Measurements from ENCODE around the gene PPIF.

PPIF gene

DNA sequence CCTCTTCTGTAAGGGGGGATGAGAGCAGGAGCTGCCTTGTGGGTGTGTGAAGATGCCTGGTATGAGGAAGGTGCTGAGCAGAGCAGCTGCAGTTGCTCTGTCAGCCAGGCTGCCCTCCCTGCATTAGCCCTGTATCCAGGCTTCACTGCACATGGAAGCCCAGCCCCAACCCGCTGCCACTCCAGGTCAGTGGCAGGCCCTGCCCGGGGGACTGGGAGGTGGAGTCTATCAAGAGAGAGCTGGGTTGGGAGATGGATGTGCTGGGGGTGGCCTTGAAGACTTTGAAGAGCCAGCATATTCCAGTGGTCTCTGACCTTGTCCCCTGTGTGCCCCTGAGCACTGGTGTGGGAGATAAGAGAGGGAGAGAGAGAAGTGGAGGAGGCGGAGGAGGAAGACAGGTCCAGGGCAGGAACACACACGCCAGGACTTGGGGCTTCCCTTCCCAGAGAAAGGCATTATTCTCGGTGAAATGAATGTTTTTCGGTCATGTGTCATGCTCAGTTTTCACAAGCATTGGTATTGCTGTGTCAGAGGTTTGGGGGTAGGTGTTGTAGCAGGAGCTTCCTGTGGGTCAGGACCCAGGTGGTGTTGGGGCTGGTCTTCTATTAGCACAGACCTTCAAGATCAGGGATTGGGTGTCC is 2.6 kb downstream of the PPIF start:
- DNase-seq: no peak

DNA sequence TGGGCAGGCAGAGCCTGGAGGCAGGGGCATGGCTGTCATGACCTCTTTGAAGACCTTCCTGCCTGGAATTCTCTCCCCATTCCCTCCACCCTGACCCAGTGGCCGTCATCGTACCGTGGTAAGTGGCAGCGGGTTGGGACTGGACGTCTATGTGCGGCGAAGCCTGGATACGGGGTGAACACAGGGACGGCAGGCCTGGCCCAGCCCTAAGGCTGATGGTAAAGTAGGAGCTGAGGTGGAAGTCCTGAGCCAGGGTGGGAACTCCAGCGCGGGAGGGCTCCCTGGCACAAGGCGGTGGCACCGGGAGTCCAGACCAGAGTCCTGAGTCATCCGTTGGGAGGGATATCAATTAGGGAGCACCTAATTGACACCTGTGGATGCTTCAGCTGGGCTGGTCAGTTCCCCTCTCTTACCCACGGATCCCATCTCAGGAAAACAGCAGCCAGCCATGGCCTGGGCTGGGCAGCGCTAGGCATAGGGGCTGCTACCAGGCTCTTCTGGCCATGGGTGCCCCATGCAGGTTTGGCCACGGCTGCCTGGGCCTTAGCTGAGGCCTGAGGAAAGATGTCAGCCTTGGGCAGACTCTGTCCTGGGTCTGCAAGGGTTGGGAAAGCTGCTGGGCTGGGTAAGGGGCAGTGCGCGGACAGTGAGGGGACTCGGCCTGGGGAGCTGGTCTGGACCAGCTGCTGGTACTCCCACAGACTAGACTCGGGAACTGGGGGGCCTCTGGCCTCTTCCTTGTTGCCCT is 3.3 kb downstream of the PPIF start:
- no peak for DNase-seq

DNA sequence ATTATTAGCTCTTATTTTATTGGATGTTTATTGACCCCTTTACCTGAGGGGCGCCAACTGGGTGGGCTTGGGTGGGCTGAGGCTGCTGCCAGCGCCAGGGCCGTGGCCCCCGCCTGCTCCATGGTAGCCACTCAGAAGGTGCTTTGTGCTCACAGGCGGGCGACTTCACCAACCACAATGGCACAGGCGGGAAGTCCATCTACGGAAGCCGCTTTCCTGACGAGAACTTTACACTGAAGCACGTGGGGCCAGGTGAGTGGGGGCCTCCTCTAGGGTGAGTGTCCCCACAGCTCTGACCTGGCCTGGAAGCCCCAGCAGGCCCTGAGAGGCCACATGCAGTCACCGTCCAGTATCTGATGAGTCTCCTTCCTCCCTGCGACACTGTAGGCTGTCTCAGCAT is 4.1 kb downstream of the PPIF start:
- no peak for DNase-seq

- DNase-seq: no peak
Measured at GRCh38 chr10:79352035-79352877, 5.0 kb downstream of the PPIF start.

GRCh38 chr10:79353000-79353406 is 5.7 kb downstream of the PPIF start:
- no peak for DNase-seq

DNA sequence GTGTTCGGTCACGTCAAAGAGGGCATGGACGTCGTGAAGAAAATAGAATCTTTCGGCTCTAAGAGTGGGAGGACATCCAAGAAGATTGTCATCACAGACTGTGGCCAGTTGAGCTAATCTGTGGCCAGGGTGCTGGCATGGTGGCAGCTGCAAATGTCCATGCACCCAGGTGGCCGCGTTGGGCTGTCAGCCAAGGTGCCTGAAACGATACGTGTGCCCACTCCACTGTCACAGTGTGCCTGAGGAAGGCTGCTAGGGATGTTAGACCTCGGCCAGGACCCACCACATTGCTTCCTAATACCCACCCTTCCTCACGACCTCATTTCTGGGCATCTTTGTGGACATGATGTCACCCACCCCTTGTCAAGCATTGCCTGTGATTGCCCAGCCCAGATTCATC is 6.5 kb downstream of the PPIF start:
- no peak for DNase-seq

DNA sequence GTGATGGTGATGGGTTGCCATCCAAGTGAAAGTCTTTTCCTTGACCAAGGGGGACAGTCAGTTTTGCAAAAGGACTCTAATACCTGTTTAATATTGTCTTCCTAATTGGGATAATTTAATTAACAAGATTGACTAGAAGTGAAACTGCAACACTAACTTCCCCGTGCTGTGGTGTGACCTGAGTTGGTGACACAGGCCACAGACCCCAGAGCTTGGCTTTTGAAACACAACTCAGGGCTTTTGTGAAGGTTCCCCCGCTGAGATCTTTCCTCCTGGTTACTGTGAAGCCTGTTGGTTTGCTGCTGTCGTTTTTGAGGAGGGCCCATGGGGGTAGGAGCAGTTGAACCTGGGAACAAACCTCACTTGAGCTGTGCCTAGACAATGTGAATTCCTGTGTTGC is 6.9 kb downstream of the PPIF start:
- no peak for DNase-seq

DNA sequence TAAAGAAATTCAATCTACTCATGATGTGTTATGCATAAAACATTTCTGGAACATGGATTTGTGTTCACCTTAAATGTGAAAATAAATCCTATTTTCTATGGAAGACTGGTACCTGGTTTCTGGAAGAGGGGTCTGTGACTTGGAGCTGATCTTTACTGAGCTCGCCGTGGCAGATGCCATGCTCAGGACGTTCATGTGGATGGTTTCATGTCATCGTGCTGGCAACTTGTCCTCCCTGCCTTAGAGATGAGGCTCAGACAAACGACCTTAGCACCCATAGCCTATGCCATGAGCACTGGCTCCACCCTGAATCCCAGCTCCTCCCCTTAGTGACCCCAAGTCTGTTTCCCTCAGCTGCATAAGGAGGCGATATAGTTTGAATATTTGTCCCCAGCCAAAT is 7.3 kb downstream of the PPIF start:
- DNase-seq: no peak

DNA sequence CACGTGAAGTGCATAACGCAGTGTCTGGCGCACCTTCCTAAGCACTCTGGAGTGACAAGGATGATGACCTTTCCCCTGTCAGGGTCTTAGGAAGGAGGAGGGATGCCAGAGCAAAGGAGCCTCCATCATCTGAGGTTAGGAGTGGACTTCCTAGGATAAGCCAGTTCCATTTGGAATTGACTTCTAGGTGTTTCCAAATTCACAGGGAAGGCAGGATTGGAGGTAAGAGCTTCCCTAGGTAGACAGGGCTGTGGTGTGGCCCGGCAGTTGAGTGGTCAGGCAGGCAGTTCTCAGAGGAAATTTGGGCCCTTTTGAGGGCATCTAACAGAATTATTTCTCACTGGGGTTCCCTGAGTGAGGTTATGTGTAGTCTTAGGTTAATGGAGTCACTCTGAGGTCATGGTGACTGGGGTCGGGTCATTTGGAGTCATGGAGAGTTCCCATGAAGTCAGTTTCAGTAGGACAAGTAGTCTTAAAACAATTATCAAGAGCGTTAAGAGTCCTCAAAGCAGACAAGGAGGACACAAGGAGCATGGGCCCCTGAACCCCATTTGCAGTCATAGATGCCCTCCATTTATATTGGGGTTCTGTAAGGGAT is 8.2 kb downstream of the PPIF start:
- DNase-seq: no peak

DNA sequence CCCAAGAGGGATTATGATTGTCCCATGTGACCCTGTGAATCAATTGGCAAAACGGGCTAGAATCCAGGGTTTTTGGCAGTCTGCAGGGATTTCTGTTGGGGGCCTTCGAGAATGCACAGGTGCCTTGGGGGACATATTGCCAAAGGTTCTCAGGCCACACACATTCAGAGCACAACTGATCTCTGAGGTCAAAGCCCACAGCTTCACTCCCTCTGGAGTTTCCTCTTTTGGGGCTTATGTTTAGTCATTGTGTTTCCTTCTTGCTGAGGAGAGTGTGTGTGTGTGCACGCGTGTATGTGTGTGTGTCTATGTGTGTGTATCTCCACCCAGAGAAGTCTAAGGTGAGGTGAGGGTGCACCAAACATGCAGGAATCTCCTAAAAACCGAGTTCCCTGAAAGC is 8.8 kb downstream of the PPIF start:
- no peak for DNase-seq

- DNase-seq: no peak
Measured at GRCh38 chr10:79357180-79357579, 9.9 kb downstream of the PPIF start.

- no peak for DNase-seq
Measured at GRCh38 chr10:79358811-79359210, 11.5 kb downstream of the PPIF start.

DNA sequence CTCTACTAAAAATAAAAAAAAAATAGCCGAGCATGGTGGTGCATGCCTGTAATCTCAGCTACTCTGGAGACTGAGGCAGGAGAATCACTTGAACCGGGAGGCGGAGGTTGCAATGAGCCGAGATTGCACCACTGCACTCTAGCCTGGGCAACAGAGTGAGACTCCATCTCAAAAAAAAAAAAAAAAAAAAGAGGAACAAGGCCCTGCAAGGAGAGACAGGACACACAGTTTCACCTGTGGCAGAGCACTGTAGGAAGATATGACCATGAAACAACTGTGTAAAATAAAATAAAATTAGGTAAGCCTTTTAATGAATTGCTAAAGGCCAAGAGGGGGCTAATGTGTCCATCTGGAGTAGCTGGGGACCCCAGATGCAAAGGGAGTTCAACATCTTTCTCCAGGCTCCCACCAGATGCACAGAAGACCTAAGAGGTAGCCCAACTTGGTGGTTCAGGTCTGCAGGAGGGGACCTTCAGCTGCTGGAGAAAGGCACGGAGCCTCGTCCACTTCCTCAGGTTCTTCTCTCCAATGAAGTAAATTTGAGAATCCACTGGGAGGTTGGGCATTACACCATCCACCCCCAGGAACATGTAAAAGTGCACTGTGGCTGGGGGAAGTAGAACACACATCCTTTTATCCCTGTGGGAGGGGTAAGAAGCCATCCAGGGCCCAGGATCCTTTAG is 12.7 kb downstream of the PPIF start:
- no peak for DNase-seq

DNA sequence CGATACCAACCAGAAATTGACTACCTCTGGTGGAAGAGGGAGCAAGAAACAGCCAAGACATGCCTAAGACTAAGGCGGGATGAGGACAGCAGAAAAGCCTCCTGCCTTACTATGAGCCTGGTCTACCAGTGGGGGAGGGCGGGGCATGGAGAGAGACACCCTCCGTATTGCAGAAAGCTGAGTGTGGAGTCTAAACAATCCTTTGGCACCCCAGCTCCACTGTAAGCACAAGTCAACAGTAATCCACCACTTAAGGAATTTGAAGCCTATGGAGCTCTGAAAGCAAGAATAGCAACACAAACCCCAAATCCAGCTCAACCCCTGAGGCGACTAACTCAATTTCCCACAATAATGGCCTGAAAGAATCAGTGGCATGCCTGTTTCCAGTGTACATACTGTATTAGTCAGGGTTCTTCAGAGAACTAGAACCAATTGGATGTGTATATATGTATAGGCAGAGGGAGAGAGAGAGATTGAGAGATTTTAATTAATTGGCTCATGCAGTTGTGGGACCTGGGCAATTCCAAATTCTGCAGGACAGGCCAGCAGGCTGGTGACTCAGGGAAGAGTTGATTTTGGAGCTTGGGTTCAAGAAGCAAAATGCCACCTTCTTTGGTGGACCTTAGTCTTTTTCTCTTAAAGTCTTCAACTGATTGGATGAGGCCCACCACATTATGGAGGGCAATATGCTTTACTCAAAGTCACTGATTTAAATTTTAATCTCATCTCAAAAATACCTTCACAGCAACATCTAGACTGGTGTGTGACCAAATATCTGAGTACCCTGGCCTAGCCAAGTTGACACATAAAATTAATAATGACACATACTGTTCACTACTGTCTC is 13.5 kb downstream of the PPIF start:
- no peak for DNase-seq

DNA sequence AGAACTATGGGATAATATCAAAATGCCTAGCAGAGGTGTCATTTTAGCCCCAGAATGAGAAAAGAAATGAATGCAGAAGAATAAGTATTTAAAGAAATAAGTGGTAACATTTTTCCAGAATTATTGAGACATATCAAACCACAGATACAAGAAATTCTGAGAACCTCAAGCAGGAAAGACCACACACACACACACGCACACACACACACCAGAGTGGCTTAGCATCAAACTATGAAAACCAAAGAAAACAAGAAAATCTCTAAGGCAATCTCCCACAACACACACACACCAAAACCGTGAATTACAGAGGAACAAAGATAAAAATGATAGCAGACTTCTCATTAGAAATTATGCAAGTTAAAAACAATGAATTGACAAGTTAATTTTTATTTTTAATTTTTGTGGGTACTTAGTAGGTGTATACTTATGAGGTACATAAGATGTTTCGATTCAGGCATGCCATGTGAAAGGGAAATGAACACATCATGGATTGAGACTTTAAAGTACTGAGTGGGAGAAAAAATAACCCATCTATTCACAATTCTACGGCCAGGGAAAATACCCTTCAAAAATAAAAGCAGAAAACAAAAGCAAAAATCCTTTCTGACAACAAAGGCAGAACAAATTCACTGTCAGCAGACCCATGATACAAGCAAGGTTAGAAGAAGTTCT is 14.6 kb downstream of the PPIF start:
- DNase-seq: no peak

- no peak for DNase-seq
Measured at GRCh38 chr10:79367426-79368189, 20.3 kb downstream of the PPIF start.

- no peak for DNase-seq
Measured at GRCh38 chr10:79372871-79373270, 25.6 kb downstream of the PPIF start.

GRCh38 chr10:79374312-79375191 is 27.3 kb downstream of the PPIF start:
- peak; percentile 48 to 73 (median 60) for DNase-seq

DNA sequence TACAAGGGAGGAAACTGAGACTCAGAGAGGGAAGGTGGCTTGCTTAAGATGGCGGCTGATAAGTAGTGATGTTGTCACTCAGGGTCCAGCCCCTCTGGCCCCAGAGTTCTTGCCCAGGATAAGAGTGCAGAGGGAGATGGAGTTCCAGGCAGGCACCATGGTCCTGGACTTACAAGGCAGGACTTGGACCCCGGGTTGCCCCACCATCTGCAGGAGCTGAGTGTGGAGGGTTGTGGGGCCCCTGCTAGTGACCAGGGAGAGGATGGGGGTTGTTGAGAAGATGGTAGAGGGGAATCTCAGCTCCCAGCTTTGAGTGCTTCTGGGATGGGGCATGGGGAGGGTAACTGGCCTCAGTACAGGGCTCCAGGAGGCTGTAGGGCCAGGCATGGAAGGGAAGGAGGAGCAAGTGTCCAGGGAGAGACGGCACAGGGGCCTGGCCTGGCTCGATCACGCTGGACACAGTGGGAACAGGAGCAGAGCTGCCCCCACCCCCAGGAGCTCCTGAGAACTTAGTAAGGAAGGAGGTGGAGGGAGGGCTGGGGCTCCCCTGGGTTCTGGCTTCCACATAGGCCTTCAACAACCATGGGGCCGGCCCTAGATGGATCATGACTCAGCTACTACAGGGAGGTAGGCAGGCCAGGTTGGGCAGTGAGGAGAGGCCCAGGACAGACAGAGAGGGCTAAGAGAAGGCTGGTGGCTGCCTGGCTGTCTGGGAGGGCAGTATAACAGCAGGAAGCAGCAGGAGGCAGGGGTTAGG is 28.2 kb downstream of the PPIF start:
- DNase-seq: no peak

Measured in activated CD4-positive, CD25-positive, alpha-beta regulatory T cell (primary cell).